Esophagus squamous epithelium (tissue), 5 donors: ENCODE results near the gene HSF5. TPM values are rescaled to one million over a fixed set of nuclear protein-coding genes. Genes with fewer than 3 reads are reported as not detected.

Experiments used
- DNase-seq: peaks from one replicate; lab custom pipeline; 2025; lab: John Stamatoyannopoulos, UW
- H3K27ac ChIP-seq, 4 donors: fragments of 200-600 bp; sonication (generic); one replicate each; pipeline ENCODE4 v1.5.1; 2016 to 2019; ENCODE audit warnings: mild to moderate bottlenecking in 1 of 4
- H3K27me3 ChIP-seq, 4 donors: fragments of 200-600 bp; sonication (generic); 1 replicate in 3 of 4; 2 replicates in 1 of 4; pipeline versions ENCODE4 v1.5.1 to v1.6.0; 2017 to 2021; ENCODE audit warnings: antibody characterized with exemption in 1 of 4
- H3K36me3 ChIP-seq, 3 donors: fragments of 200-600 bp; sonication (generic); one replicate each; pipeline ENCODE4 v1.5.1; 2016 to 2019
- H3K4me1 ChIP-seq, 3 donors: fragments of 200-600 bp; sonication (generic); one replicate each; pipeline ENCODE4 v1.5.1; 2017 to 2019
- H3K4me3 ChIP-seq, 4 donors: fragments of 200-600 bp; sonication (generic); 1 replicate in 3 of 4; 2 replicates in 1 of 4; pipeline ENCODE4 v1.5.1; 2016 to 2019; ENCODE audit warnings: mild to moderate bottlenecking in 2 of 4, moderate library complexity in 1 of 4
- H3K9me3 ChIP-seq, 3 donors: fragments of 200-600 bp; sonication (generic); one replicate each; pipeline ENCODE4 v1.5.1; 2016 to 2019
- POLR2A ChIP-seq, 4 donors: fragments of 450-650 bp; IDR thresholded peaks; one replicate each; pipeline ENCODE4 v1.6.1; 2017; ENCODE audit warnings: antibody characterized with exemption in 4 of 4, mild to moderate bottlenecking in 4 of 4, moderate library complexity in 3 of 4
- WGBS, 2 donors: methylation state at CpG; one replicate each; pipeline ENCODE4 v1.1.5; 2018; 5-methylcytosine and 5-hydroxymethylcytosine counted together
- intact Hi-C: fragments of 100-400 bp; cut with DNase I; formaldehyde crosslinking; loops from one replicate; pipeline ENCODE4 v1.15.0; 2022
- total RNA-seq, 4 donors: library from RNA; depleted of rRNA; stranded (reverse); fragments of >200 nt; gene quantifications; one replicate each; pipeline ENCODE4 v1.1.0, GENCODE V29; 2016
- TF ChIP-seq, protein P1 (sequence below), 6 experiments: fragments of 450-650 bp in 4 of 6; fragments of 200-600 bp in 2 of 6; sonication (generic) in 2 of 6; IDR thresholded peaks; one replicate each; pipeline ENCODE4 v1.5.1; 2016 to 2019; ENCODE audit warnings: antibody characterized with exemption in 6 of 6, mild to moderate bottlenecking in 4 of 6, moderate library complexity in 4 of 6
- donor health status: DM: yes; HTN: yes; CAD: no.

The HSF5 gene
- total RNA-seq, 4 donors from 2014 or later, result under 0.01 TPM; not detected in 3

DNA sequence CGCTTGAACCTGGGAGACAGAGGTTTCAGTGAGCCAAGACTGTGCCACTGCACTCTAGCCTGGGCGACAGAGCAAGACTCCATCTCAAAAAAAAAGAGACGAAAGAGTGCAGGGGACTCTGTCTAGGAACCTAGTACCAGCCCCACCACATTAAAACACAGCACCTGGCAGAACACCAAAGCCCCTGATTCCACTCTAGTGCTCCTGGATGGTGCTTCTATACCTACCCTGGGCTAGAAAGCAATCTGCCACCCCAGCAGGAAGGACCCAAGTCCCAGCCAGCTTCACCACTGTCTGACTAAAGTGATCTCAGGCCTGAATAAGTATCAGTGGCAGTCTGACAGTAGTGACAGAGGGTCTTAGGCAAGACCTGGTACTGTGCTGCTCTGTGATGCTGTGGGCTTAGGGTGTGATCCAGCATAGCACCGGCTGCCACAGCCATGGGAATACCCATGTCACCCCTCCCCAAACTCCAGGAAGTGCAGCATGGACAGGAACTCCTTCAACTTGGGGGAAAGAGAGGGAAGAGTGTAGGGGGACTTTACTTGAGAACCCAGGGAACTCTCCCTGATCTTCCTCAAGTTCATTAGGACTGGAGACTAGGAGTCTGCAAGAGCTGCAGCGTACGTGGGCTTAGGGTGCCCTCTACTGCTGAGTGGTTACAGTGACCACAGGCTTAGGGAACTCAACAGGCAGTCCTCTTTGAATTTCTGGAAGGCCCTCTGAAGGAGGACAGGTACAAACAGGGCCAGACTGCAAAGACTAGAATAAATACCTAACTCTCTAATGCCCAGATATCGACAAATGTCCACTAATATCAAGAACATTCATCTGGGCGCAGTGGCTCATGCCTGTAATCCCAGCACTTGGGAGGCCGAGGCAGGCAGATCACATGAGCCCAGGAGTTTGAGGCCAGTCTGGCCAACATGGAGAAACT lies 40.9 kb downstream of the HSF5 start:
- WGBS, 2 donors, result 75 to 80% methylated on average over 8 to 9 of the region's 9 CpGs
- intact Hi-C loops, result loop anchor here (5.0 kb wide), 1 partner anchor 130 kb away; no protein-coding TSS in a partner anchor
- TF ChIP-seq POLR2A (IDR thresholded peaks at IDR 0.05), result no peak
- TF ChIP-seq, protein P1, sequence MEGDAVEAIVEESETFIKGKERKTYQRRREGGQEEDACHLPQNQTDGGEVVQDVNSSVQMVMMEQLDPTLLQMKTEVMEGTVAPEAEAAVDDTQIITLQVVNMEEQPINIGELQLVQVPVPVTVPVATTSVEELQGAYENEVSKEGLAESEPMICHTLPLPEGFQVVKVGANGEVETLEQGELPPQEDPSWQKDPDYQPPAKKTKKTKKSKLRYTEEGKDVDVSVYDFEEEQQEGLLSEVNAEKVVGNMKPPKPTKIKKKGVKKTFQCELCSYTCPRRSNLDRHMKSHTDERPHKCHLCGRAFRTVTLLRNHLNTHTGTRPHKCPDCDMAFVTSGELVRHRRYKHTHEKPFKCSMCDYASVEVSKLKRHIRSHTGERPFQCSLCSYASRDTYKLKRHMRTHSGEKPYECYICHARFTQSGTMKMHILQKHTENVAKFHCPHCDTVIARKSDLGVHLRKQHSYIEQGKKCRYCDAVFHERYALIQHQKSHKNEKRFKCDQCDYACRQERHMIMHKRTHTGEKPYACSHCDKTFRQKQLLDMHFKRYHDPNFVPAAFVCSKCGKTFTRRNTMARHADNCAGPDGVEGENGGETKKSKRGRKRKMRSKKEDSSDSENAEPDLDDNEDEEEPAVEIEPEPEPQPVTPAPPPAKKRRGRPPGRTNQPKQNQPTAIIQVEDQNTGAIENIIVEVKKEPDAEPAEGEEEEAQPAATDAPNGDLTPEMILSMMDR (IDR thresholded peaks at IDR 0.05), result peak; percentile 37 to 82 (median 64)
- no peaks in the 10 kb centered on the region for H3K4me1 ChIP-seq
- no peak overlapping the region for H3K4me3 ChIP-seq
- H3K36me3 ChIP-seq, result no peaks in the 10 kb centered on the region
- no peaks in the 10 kb centered on the region for H3K27me3 ChIP-seq
- no peaks in the 10 kb centered on the region for H3K9me3 ChIP-seq
- DNase-seq, result no peak
- H3K27ac ChIP-seq, result no peak overlapping the region

DNA sequence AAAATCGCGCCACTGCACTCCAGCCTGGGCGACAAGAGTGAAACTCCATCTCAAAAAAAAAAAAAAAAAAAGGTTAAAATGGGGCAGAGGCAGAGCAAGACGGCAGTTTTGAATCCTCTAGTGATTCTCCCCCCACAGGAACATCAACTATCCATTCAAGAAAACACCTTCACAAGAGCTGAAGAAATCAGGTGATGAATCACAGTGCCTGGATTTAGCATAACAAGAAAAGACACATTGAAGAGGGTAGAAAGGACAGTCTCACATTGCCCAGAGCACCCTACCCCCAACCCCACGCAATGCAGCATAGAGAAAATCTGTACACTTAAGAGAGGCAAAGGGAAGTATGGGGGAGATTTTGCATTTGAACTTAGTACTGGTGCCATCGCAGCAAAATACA lies 42.1 kb downstream of the HSF5 start:
- TF ChIP-seq, protein P1 (IDR thresholded peaks at IDR 0.05), result no peak
- no peak for TF ChIP-seq POLR2A (IDR thresholded peaks at IDR 0.05)
- no peak overlapping the region for H3K27ac ChIP-seq
- no peak overlapping the region for H3K4me3 ChIP-seq
- H3K4me1 ChIP-seq, result no peaks in the 10 kb centered on the region
- H3K27me3 ChIP-seq, result no peaks in the 10 kb centered on the region
- intact Hi-C loops, result loop anchor here (5.0 kb wide), 1 partner anchor 129 kb away; no protein-coding TSS in a partner anchor
- DNase-seq, result no peak
- H3K36me3 ChIP-seq, result no peaks in the 10 kb centered on the region
- 69 to 81% methylated on average over 3 to 6 of the region's 6 CpGs for WGBS, 2 donors
- H3K9me3 ChIP-seq, result no peaks in the 10 kb centered on the region

DNA sequence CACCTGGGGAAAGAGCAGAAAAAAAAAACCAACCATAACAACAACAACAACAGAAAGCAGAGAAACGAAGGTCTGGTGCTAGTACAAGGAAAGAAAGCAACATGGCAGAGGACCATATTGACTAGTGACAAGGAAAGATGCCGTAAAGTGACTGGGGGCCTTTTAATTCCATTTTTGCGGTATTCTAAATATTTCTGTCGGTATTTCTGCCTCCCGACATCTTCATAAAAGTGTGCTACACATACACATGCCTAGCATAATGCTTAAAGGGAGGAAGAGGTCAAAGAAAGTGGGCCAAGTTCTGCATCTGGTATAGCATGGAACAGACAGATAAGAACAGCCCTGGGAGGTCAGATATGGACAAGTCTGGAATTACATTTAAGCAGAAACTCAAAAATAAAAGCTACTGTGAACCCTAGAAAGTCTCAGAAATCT lies 51.4 kb downstream of the HSF5 start:
- no peaks in the 10 kb centered on the region for H3K9me3 ChIP-seq
- intact Hi-C loops, result no loop called here
- no peak for DNase-seq
- H3K4me1 ChIP-seq, result no peaks in the 10 kb centered on the region
- H3K36me3 ChIP-seq, result no peaks in the 10 kb centered on the region
- WGBS, 2 donors, result 64 to 68% methylated on average over 5 of the region's 5 CpGs
- H3K4me3 ChIP-seq, result no peak overlapping the region
- no peak for TF ChIP-seq POLR2A (IDR thresholded peaks at IDR 0.05)
- TF ChIP-seq, protein P1 (IDR thresholded peaks at IDR 0.05), result no peak
- no peak overlapping the region for H3K27ac ChIP-seq
- H3K27me3 ChIP-seq, result no peaks in the 10 kb centered on the region

DNA sequence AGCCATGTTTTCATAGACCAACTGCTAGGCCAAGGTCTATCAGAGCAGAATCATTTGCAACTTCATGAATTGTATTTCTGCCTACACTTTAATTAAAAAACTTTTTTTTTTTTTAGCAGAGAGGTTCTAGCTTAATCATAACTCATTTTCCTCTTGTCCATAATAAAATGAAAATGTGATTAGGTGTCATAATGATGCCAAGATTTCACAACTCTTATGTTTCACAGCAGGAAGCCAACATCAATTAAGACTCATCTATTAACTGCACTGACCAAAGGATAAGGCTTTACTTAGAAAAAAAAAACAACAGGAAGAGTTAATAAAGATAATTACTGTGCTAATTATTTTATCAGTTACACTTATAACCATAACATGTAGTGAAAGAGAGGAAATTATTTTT lies 52.0 kb downstream of the HSF5 start:
- intact Hi-C loops, result no loop called here

More for the DNA sequence above, 52.0 kb downstream of the HSF5 start:
- TF ChIP-seq, protein P1 (IDR thresholded peaks at IDR 0.05), result no peak
- TF ChIP-seq POLR2A (IDR thresholded peaks at IDR 0.05), result no peak
- Histone ChIP-seq H3K4me3 (no peak overlapping the region), H3K36me3 (no peaks in the 10 kb centered on the region), H3K9me3 (no peaks in the 10 kb centered on the region), H3K27ac (no peak overlapping the region), H3K4me1 (no peaks in the 10 kb centered on the region), H3K27me3 (no peaks in the 10 kb centered on the region)
- no peak for DNase-seq
